Mesenchymal stem cell (in vitro differentiated cells and primary cell): ENCODE data around the gene C22orf15.
A peak's percentile ranks its signal among the peaks of the same experiment; 100 is the strongest.

ENCODE experiments used
- DNase-seq: peaks from one replicate; pipeline ENCODE4 v3.0.0-alpha.2; 2013
- H2AFZ ChIP-seq: one replicate; pipeline ENCODE4 v1.6.1; 2013; ENCODE audit warnings: low read depth, mild to moderate bottlenecking, control low read depth, inconsistent platforms, low read length, moderate library complexity
- H2AK5ac ChIP-seq: 2 replicates; pipeline ENCODE4 v1.6.1; 2013; ENCODE audit warnings: low read length, moderate library complexity, mild to moderate bottlenecking, inconsistent platforms; ENCODE audit not compliant: severe bottlenecking
- H2BK120ac ChIP-seq: one replicate; pipeline ENCODE4 v1.6.1; 2013; ENCODE audit warnings: low read depth, mild to moderate bottlenecking, inconsistent platforms, low read length, moderate library complexity
- H2BK12ac ChIP-seq, 2 experiments: one replicate each; pipeline ENCODE4 v1.6.1; 2013; ENCODE audit warnings: inconsistent platforms in 2 of 2, low read length in 2 of 2, mild to moderate bottlenecking in 2 of 2, moderate library complexity in 2 of 2, control low read depth in 1 of 2
- H2BK15ac ChIP-seq: one replicate; pipeline ENCODE4 v1.6.1; 2013; ENCODE audit warnings: mild to moderate bottlenecking, low read depth, inconsistent platforms; ENCODE audit not compliant: poor library complexity, severe bottlenecking
- H2BK5ac ChIP-seq: 2 replicates; pipeline ENCODE4 v1.6.1; 2013; ENCODE audit warnings: low read depth, mild to moderate bottlenecking, low read length, control low read depth, inconsistent platforms; ENCODE audit not compliant: poor library complexity, severe bottlenecking
- H3K14ac ChIP-seq, 2 experiments: one replicate each; pipeline ENCODE4 v1.6.1; 2013; ENCODE audit warnings: inconsistent platforms in 2 of 2, low read length in 2 of 2, control low read depth in 1 of 2, mild to moderate bottlenecking in 1 of 2, moderate library complexity in 1 of 2
- H3K18ac ChIP-seq, 2 experiments: one replicate each; pipeline ENCODE4 v1.6.1; 2013; ENCODE audit warnings: inconsistent platforms in 2 of 2, low read length in 2 of 2, control low read depth in 1 of 2, low read depth in 1 of 2, mild to moderate bottlenecking in 1 of 2
- H3K23ac ChIP-seq, 2 experiments: one replicate each; pipeline ENCODE4 v1.6.1; 2013; ENCODE audit warnings: inconsistent platforms in 2 of 2, low read length in 2 of 2, mild to moderate bottlenecking in 2 of 2, moderate library complexity in 2 of 2, control low read depth in 1 of 2
- H3K27ac ChIP-seq: 2 replicates; pipeline ENCODE4 v1.5.1; 2013; ENCODE audit warnings: mild to moderate bottlenecking, moderate library complexity, low read length, control low read depth, inconsistent platforms; ENCODE audit not compliant: poor library complexity, severe bottlenecking
- H3K27me3 ChIP-seq, 2 experiments: 2 replicates each; pipeline versions ENCODE4 v1.6.1 to v1.7.0; 2013; ENCODE audit warnings: low read length in 2 of 2, mild to moderate bottlenecking in 2 of 2, moderate library complexity in 2 of 2, control low read depth in 1 of 2, inconsistent platforms in 1 of 2; ENCODE audit not compliant: control insufficient read depth in 1 of 2, insufficient read depth in 1 of 2
- H3K36me3 ChIP-seq, 2 experiments: 2 replicates each; pipeline versions ENCODE4 v1.6.1 to v1.7.0; 2013; ENCODE audit warnings: low read length in 2 of 2, control low read depth in 1 of 2, inconsistent platforms in 1 of 2, low read depth in 1 of 2, mild to moderate bottlenecking in 1 of 2; ENCODE audit not compliant: insufficient read depth in 2 of 2, control insufficient read depth in 1 of 2
- H3K4ac ChIP-seq, 2 experiments: one replicate each; pipeline ENCODE4 v1.6.1; 2013; ENCODE audit warnings: inconsistent platforms in 2 of 2, low read length in 2 of 2, mild to moderate bottlenecking in 2 of 2, moderate library complexity in 2 of 2, control low read depth in 1 of 2, low read depth in 1 of 2
- H3K4me1 ChIP-seq: 2 replicates; pipeline ENCODE4 v1.6.1; 2013; ENCODE audit warnings: low read depth, low read length, control low read depth; ENCODE audit not compliant: control insufficient read depth, insufficient read depth
- H3K4me2 ChIP-seq: 2 replicates; pipeline ENCODE4 v1.6.1; 2013; ENCODE audit warnings: low read length, mild to moderate bottlenecking, inconsistent platforms; ENCODE audit not compliant: poor library complexity, severe bottlenecking
- H3K4me3 ChIP-seq, 2 experiments: 2 replicates each; pipeline versions ENCODE4 v1.5.1 to v1.7.0; 2013; ENCODE audit warnings: low read length in 2 of 2, mild to moderate bottlenecking in 2 of 2, control low read depth in 1 of 2, low read depth in 1 of 2; ENCODE audit not compliant: insufficient read depth in 1 of 2
- H3K79me1 ChIP-seq: replicated peaks from 2 replicates; pipeline ENCODE4 v1.6.1; 2013; ENCODE audit warnings: mild to moderate bottlenecking, control low read depth, low read length, inconsistent platforms; ENCODE audit not compliant: poor library complexity, severe bottlenecking
- H3K9ac ChIP-seq: 2 replicates; pipeline ENCODE4 v1.7.0; 2013; ENCODE audit warnings: mild to moderate bottlenecking, low read length, moderate library complexity
- H3K9me3 ChIP-seq: 2 replicates; pipeline ENCODE4 v1.7.0; 2013; ENCODE audit warnings: mild to moderate bottlenecking, low read length; ENCODE audit not compliant: control insufficient read depth
- H4K8ac ChIP-seq: one replicate; pipeline ENCODE4 v1.6.1; 2013; ENCODE audit warnings: inconsistent platforms, mild to moderate bottlenecking, low read length, moderate library complexity
- H4K91ac ChIP-seq: one replicate; pipeline ENCODE4 v1.6.1; 2013; ENCODE audit warnings: mild to moderate bottlenecking, low read length, inconsistent platforms
- WGBS: methylation state at CpG from one replicate; pipeline ENCODE4 v1.1.7; 2013; ENCODE audit warnings: mixed read lengths; 5-methylcytosine and 5-hydroxymethylcytosine counted together

Gene C22orf15

DNA sequence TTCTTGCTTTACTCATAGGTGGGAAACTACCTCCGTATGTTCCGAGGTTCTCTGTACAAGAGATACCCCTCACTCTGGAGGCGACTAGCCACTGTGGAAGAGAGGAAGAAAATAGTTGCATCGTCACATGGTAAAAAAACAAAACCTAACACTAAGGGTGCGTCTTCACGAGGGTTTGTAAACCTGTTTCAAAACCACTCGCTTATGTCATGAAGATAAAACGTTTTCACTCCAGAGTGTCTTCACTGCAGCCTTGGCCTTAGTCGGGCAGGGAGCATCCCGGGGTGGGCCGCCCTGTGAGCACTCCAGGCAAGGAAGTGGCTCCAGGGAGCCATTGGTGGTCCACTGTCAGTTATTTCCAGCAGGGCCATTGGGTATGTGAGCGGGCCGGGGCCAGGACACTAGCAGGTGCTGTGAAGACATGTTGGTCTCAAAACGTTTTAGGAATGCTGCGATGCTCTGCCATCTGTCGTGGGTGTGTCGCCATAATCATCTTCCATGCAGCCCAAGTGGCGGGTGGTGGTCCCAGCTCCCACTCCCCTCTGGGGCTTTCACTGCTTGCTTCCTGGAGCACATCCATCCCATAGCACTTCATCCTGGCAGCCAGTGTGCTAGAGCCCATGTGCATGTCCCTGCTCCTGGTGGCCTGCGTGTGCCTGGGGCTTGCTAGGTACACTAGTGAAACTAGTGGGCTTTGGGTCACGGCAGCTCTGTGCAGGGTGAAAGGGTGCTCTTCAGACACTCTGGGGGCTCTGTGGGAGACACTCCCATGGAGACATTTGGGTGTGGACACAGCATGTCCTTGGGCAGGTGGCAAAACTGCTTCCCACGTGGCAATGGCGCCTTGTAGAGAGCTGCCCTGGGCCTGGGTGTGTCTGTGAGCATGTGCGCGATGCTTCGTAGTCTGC, 29.2 kb downstream of the C22orf15 start:
- H3K27me3 ChIP-seq, result no peaks in the 10 kb centered on the region
- no peak overlapping the region for H3K14ac ChIP-seq
- no peak overlapping the region for H3K4ac ChIP-seq
- H4K91ac ChIP-seq, result no peak overlapping the region
- no peak overlapping the region for H2AFZ ChIP-seq
- H2BK5ac ChIP-seq, result no peak overlapping the region
- H3K36me3 ChIP-seq, result peaks cover 48 to 51% of the 10 kb centered on the region in 2 experiments
- peaks cover 9% of the 10 kb centered on the region for H3K4me1 ChIP-seq
- no peak overlapping the region for H3K27ac ChIP-seq
- peak overlapping the region; percentile 76 for H3K9ac ChIP-seq
- no peak overlapping the region for H2BK15ac ChIP-seq
- no peak overlapping the region for H3K4me2 ChIP-seq
- H2BK120ac ChIP-seq, result no peak overlapping the region
- H2BK12ac ChIP-seq, result no peak overlapping the region
- no peak for DNase-seq
- H2AK5ac ChIP-seq, result no peak overlapping the region
- H3K4me3 ChIP-seq, result peak overlapping the region in 1 of 2 experiments; percentile 56
- 95% methylated on average over 25 of the region's 25 CpGs for WGBS
- no peak overlapping the region for H3K18ac ChIP-seq
- H3K23ac ChIP-seq, result no peak overlapping the region
- no peaks in the 10 kb centered on the region for H3K9me3 ChIP-seq
- peaks cover 19% of the 10 kb centered on the region for H3K79me1 ChIP-seq
- H4K8ac ChIP-seq, result no peak overlapping the region

DNA sequence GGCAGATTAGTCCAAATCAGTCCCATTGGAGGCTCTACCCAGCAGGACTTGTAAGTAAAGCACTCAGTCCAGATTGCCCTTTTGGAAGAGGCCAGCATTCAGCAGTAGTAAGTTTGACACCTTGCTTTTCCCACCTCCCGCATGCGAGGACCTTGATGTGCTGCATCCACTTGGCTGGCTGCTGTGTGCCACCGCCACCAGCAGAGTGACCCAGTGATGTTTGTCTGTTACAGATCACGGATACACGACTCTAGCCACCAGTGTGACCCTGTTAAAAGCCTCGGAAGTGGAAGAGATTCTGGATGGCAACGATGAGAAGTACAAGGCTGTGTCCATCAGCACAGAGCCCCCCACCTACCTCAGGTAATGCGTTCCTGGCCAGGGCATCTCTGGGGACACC, 30.5 kb downstream of the C22orf15 start:
- Histone ChIP-seq H3K9ac (no peak overlapping the region), H3K79me1 (peaks cover 23% of the 10 kb centered on the region)

GRCh38 chr22:23796461-23796860, 33.7 kb downstream of the C22orf15 start:
- H3K18ac ChIP-seq, result no peak overlapping the region
- H3K4me2 ChIP-seq, result no peak overlapping the region
- WGBS, result 69% methylated on average over 5 of the region's 5 CpGs

More for the DNA sequence above, 30.5 kb downstream of the C22orf15 start:
- H3K23ac ChIP-seq, result no peak overlapping the region
- H2BK12ac ChIP-seq, result no peak overlapping the region
- H3K9me3 ChIP-seq, result no peaks in the 10 kb centered on the region
- WGBS, result 98% methylated on average over 8 of the region's 8 CpGs
- no peak overlapping the region for H2BK5ac ChIP-seq
- H2BK15ac ChIP-seq, result no peak overlapping the region
- H2BK120ac ChIP-seq, result no peak overlapping the region
- DNase-seq, result no peak
- no peak overlapping the region for H2AK5ac ChIP-seq
- no peak overlapping the region for H3K27ac ChIP-seq
- no peak overlapping the region for H3K18ac ChIP-seq
- H4K8ac ChIP-seq, result no peak overlapping the region
- H3K4me2 ChIP-seq, result no peak overlapping the region
- H3K27me3 ChIP-seq, result no peaks in the 10 kb centered on the region
- H3K14ac ChIP-seq, result no peak overlapping the region
- H4K91ac ChIP-seq, result no peak overlapping the region
- peaks cover 54 to 58% of the 10 kb centered on the region in 2 experiments for H3K36me3 ChIP-seq
- no peak overlapping the region for H2AFZ ChIP-seq
- no peak overlapping the region for H3K4ac ChIP-seq
- H3K4me1 ChIP-seq, result peaks cover 9% of the 10 kb centered on the region
- H3K4me3 ChIP-seq, result no peak overlapping the region

GRCh38 chr22:23800297-23801237, 37.8 kb downstream of the C22orf15 start:
- Histone ChIP-seq H3K27me3 (no peaks in the 10 kb centered on the region), H2BK5ac (no peak overlapping the region), H3K4me1 (no peaks in the 10 kb centered on the region), H4K91ac (no peak overlapping the region), H3K4me2 (no peak overlapping the region), H3K27ac (no peak overlapping the region), H3K23ac (no peak overlapping the region), H3K14ac (no peak overlapping the region), H3K79me1 (peaks cover 51% of the 10 kb centered on the region), H2AK5ac (no peak overlapping the region), H3K9ac (no peak overlapping the region), H3K18ac (no peak overlapping the region), H4K8ac (no peak overlapping the region), H3K4ac (no peak overlapping the region), H3K36me3 (peaks cover 80% of the 10 kb centered on the region in 2 experiments), H3K4me3 (no peak overlapping the region), H3K9me3 (no peaks in the 10 kb centered on the region), H2BK15ac (no peak overlapping the region), H2BK12ac (no peak overlapping the region), H2BK120ac (no peak overlapping the region), H2AFZ (no peak overlapping the region)
- 97% methylated on average over 18 of the region's 18 CpGs for WGBS
- DNase-seq, result no peak

More at GRCh38 chr22:23796461-23796860, 33.7 kb downstream of the C22orf15 start:
- no peak overlapping the region for H3K27ac ChIP-seq
- no peak overlapping the region for H3K4ac ChIP-seq
- no peak overlapping the region for H4K91ac ChIP-seq
- no peak overlapping the region for H2BK5ac ChIP-seq
- H3K9ac ChIP-seq, result no peak overlapping the region
- H3K14ac ChIP-seq, result no peak overlapping the region
- H3K4me1 ChIP-seq, result peaks cover 4% of the 10 kb centered on the region
- no peak overlapping the region for H2BK15ac ChIP-seq
- H4K8ac ChIP-seq, result no peak overlapping the region
- no peak for DNase-seq
- no peaks in the 10 kb centered on the region for H3K27me3 ChIP-seq
- H2BK120ac ChIP-seq, result no peak overlapping the region
- H3K36me3 ChIP-seq, result peaks cover 72 to 83% of the 10 kb centered on the region in 2 experiments
- H3K79me1 ChIP-seq, result peaks cover 38% of the 10 kb centered on the region
- no peak overlapping the region for H2AFZ ChIP-seq
- H2BK12ac ChIP-seq, result no peak overlapping the region
- H3K23ac ChIP-seq, result no peak overlapping the region
- H2AK5ac ChIP-seq, result no peak overlapping the region
- H3K4me3 ChIP-seq, result no peak overlapping the region
- no peaks in the 10 kb centered on the region for H3K9me3 ChIP-seq
